GM12872 (cell line): Measurements from ENCODE around the gene STK10.

Experiments
- CTCF ChIP-seq: IDR thresholded peaks from 3 replicates; pipeline ENCODE4 v1.5.1; 2011; ENCODE audit warnings: low read depth, mild to moderate bottlenecking, low read length, moderate library complexity; ENCODE audit not compliant: insufficient read depth

Gene STK10

GRCh38 chr5:172118891-172119290 lies 69.1 kb downstream of the STK10 start:
- no peak for TF ChIP-seq CTCF

- TF ChIP-seq CTCF = no peak
These were observed 69.9 kb downstream of the STK10 start for GRCh38 chr5:172117977-172118701.

- TF ChIP-seq CTCF = no peak
These were observed 72.5 kb downstream of the STK10 start for GRCh38 chr5:172115541-172115982.

GRCh38 chr5:172114875-172115422 lies 73.1 kb downstream of the STK10 start:
- TF ChIP-seq CTCF = no peak

GRCh38 chr5:172113036-172113435 lies 75.0 kb downstream of the STK10 start:
- no peak for TF ChIP-seq CTCF

GRCh38 chr5:172111852-172112225 lies 76.2 kb downstream of the STK10 start:
- no peak for TF ChIP-seq CTCF

- TF ChIP-seq CTCF = no peak
These were observed 76.8 kb downstream of the STK10 start for GRCh38 chr5:172110921-172111851.
